NOMO-1 treated with dmso at 0.1 percent for 144 hours (cell line): ENCODE results near the gene BNC1.

Source experiments
- DNase-seq: peaks from one replicate; lab custom pipeline; 2025; ENCODE audit not compliant: unreplicated experiment; lab: John Stamatoyannopoulos, UW

BNC1 gene, protein sequence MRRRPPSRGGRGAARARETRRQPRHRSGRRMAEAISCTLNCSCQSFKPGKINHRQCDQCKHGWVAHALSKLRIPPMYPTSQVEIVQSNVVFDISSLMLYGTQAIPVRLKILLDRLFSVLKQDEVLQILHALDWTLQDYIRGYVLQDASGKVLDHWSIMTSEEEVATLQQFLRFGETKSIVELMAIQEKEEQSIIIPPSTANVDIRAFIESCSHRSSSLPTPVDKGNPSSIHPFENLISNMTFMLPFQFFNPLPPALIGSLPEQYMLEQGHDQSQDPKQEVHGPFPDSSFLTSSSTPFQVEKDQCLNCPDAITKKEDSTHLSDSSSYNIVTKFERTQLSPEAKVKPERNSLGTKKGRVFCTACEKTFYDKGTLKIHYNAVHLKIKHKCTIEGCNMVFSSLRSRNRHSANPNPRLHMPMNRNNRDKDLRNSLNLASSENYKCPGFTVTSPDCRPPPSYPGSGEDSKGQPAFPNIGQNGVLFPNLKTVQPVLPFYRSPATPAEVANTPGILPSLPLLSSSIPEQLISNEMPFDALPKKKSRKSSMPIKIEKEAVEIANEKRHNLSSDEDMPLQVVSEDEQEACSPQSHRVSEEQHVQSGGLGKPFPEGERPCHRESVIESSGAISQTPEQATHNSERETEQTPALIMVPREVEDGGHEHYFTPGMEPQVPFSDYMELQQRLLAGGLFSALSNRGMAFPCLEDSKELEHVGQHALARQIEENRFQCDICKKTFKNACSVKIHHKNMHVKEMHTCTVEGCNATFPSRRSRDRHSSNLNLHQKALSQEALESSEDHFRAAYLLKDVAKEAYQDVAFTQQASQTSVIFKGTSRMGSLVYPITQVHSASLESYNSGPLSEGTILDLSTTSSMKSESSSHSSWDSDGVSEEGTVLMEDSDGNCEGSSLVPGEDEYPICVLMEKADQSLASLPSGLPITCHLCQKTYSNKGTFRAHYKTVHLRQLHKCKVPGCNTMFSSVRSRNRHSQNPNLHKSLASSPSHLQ

DNA sequence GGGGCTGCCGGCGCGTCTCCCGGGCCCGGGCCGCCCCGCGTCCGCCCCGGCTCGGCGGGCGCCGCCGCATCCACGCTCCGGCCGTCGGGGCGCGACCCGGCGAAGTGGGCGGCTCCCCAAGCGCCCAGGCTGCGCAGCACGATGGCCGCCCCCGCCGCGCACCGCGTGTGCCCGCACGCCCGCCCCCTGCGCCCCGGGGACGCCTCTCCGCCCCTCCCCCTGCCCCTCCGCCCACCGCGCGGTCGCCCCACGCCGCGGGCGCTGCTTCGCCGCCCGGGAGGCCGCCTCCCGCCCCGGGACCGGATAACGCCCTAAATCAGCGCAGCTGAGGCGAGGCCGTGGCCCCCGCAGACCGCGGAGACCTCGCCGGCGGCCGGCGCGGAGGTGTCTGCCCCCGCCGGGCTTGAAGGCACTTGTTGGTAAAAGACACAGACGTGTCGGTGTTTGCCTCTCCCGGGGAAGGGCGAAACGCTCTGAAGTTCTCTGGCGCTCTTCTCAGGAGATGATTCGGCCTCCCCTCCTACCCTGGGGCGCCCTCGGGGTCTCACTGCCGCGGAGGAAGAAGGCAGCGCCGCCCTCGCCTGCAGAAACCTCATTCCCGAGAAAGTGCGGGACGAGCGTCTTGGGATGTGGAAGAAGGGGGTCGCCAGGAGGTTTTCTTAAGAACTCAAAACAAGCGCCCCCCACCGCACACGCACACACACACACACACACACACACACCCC, at the start of gene BNC1:
TSS of gene BNC1 (minus strand) at position 106 of the 725 bp plus-strand sequence. CDS start at position 70, 36 bp downstream.
- DNase-seq: no peak

DNA sequence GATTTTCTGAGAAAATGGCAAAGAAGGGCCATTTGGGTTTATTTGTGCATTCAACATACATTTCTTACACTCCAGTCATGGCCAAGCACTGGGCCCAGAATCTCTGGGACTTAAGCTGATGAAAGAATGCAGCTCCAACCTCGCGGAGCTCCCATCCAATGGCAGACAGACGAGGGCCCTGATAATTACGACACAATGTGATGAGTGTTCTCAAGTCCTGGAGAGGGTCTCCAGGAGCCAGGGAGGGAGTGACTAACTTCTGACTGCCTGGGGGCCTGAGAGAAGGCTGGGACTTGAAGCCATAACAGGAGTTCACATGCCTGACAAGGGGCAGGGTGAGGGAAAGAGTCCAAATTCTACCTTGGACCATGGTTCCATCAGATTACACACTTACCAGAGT, 42.6 kb upstream of the BNC1 start:
- DNase-seq: no peak

GRCh38 chr15:83324799-83325198, 40.3 kb upstream of the BNC1 start:
- no peak for DNase-seq

GRCh38 chr15:83323296-83323711, 38.8 kb upstream of the BNC1 start:
- no peak for DNase-seq

- no peak for DNase-seq
Observed at GRCh38 chr15:83322691-83323090, 38.2 kb upstream of the BNC1 start.

- DNase-seq: no peak
Observed at GRCh38 chr15:83322061-83322460, 37.6 kb upstream of the BNC1 start.

DNA sequence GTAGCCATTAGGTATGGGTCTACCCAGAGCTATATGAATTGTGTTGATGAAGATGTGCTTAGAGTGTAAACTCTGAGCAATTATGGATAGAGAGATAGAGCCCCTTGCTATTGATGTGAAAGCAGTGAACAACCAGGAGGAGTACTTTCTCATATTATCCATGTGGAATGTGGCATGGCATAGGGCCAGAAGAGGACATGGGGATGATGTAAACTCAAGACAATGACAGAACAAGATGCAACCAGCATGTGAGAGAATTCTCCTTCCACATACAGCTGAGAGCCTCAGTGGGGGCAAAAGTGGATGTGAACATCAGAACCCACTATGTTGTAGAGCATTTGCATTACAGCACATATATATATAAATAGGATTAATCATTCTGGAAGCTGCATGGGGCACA, 36.4 kb upstream of the BNC1 start:
- DNase-seq: no peak

DNA sequence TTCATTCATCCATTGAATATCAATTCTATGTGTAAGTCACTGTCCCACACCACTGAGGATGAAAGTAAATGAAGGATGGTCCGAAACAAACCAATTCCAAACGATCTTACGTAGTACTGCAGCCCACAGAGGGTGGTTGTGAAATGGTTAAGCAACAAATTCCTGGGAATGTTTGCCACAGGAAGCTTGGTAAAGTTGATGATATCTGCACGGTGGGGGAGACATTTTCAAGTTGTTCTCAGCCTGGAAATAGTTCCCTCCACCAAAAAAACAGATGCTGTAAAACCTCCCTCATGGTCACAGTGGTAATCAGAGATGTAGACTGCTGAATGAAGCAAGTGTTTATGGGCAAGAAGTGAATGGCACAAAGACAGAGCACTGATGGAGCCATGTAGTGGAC, 35.9 kb upstream of the BNC1 start:
- no peak for DNase-seq

DNA sequence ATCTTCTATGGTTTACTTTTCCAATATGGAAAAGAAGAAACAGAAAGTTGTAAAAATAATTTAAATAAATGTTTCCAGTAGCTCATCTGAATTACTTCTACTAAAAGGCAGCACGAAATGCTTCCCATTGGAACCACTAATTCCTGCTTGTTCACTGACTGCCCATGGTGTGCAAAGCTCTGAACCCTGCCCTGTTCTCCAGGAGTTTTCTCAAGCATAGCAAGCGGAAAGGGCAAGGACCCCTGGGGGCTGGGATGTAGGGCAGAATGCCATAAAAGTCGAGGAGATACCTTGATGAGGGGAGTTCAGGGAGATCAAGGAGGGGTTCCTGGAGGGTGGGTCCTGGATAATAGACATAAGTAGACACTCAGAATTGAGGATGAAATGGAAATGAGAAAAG, 35.3 kb upstream of the BNC1 start:
- DNase-seq: no peak

DNA sequence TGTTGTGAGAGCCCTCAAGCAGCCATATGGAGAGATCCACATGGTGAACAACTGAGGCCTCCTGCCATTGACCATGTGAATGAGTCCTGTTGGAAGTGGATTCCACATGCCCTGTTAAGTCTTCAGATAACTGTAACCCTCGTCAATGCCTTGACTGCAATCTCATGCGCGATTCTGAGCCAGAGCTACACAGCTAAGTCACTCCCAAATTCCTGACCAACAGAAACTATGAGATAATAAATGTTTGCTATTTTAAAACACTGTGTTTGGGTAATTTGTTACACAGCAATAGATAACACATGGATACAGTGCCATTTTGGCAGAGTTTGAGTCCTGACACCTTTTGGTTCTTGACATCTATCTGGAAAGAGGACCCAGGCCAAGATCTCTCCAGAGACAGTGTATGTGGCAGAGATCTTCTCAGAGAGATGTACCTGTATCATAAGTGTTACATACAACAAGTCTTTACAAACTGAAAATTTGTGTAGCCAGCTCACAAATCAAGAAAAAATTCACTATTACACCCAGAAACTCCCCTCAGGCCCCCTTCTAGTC, 34.5 kb upstream of the BNC1 start:
- no peak for DNase-seq

DNA sequence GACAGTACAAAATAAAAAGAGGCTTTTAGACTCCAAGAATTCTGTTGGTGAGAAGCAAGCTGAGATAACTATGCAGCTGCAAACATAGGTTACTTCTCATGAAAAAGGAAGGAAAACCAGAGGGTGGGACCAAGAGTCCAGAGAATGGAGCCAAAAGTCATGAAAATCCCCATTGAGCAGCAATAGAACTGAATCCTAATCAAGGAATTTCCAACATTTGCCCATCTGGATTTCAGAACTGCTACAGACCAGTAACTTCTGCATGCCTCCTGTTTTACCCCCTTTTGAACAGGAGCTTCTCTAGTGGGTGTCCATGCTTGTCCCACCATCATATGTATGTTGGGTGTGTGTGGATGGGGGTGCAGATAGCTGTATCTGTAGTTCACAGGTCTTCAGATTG, 33.6 kb upstream of the BNC1 start:
- no peak for DNase-seq

GRCh38 chr15:83312071-83312470, 27.6 kb upstream of the BNC1 start:
- no peak for DNase-seq

GRCh38 chr15:83310521-83311456, 26.3 kb upstream of the BNC1 start:
- DNase-seq: no peak

DNA sequence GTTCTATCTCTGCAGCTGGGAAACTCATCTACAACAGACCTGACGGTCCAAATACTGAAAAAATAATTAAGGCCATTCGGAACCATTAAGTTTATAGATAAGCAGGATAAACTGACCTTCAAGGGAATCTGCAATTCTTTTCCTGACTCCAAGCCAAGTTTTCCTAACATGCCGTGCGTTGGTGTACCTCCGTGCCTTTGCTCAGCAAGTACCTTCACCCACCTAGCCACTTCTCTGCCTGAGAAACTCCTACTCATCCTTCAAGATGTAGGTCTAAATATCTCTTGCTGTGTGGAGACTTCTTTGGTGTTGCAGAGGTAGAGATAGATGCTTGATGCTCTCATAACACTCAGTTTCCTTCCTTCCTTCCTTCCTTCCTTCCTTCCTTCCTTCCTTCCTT, 24.2 kb upstream of the BNC1 start:
- DNase-seq: no peak

DNA sequence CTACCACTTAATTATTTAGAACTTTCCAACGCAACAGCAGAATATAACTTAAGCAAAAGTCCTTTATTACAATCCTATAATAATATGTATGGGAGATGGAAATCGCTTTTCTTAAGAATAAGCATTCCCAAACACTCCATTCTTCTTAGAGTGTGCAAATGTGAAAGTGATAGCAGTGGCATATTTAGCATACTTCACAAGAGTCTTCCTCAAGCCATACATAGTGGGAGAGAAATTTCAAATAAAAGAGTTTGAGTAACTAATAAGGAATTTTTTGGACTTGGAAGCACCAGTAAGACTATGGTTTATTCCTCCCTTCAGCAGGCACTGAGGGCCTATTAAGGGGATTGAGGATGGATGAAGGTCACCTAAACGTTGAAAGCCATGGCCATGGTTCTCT, 22.1 kb upstream of the BNC1 start:
- no peak for DNase-seq

DNA sequence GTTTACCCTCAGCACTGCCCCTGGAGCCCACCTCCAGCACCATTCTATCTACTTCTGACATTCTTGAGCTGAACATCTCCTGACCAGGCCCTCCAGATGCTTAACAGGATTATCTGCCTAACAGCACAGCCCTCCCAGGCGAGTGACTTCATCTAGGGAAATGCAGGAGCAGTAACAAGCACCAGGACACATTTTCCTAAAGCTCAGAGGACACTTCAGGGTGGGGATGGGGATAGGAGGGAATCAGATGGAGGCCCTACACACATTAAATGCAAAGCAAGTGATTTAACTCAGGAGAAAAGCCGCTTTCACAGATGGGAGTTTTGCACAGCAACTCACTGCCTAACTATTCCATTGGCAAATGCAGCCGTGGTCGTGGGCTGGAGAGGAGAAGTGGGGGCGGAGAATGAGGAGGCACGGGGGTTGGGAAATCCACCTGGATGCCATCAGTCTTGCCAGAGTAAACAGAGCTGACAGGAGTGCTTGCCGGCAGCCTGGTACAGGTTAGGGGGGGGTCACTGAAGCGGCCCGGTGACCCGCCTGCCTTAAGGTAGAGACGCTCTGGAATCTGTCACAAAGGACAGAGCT, 21.3 kb upstream of the BNC1 start:
- DNase-seq: no peak

- DNase-seq: no peak
Observed at GRCh38 chr15:83304861-83305703, 20.6 kb upstream of the BNC1 start.

DNA sequence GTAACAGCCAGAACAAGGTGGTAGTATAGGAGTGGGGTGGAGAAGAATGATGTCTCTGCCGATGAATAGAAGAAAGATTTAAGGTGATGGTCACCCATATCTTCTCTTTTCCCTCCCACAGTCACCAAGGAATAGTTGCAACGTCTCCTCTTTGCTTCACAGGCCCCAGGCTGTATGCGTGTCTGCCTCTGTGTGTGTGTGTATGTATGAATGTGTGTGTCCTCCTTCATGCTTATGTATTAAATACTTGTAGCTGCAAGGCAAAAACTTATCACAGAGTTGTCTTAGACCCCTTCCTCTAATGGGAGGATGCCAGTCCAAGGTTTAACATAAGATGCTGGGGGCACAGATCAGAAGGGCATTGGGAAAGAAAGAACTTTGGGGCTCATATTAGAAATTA, 19.1 kb upstream of the BNC1 start:
- DNase-seq: no peak

- no peak for DNase-seq
Observed at GRCh38 chr15:83300826-83301225, 16.4 kb upstream of the BNC1 start.
